Stimulated activated CD8-positive, alpha-beta memory T cell treated with anti-CD3 and anti-CD28 coated beads, Interleukin-7, amount 100 ng/mL, for 4 hours (primary cell): ENCODE results near the gene XIRP1.

Source experiments
- DNase-seq, 2 donors: peaks; one replicate each; pipeline ENCODE4 v3.0.0-alpha.2; 2020; ENCODE audit warnings: low read depth in 2 of 2

XIRP1 gene

GRCh38 chr3:39168156-39168780, 24.1 kb downstream of the XIRP1 start:
- DNase-seq = no peak

DNA sequence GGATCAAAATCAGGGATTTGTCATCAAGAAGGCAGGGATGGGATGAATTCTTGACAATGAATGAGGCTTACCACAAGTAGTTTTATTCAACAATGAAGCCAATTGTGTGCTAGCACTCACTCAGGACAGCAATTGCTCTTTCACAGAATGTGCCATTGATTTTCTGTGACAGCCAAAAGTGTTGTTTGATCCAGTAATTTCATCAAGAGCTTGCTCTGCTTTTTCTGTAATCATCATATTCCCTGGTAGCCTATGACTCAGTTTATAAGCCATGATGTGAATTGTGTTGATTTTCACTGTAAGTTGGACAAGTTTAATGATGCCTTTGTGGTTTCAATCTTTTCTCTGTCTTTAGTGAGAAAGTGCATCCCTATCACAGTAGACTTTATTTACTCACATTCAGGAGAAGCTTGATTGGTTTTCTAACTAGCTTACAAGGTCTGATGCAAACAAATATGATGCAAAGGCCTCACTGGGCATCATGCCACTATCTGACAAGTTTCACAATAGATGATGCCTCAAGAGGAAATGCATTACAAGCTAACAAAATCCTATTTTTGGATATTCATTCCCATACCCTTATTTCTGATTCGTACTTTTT, 25.4 kb downstream of the XIRP1 start:
- no peak for DNase-seq

DNA sequence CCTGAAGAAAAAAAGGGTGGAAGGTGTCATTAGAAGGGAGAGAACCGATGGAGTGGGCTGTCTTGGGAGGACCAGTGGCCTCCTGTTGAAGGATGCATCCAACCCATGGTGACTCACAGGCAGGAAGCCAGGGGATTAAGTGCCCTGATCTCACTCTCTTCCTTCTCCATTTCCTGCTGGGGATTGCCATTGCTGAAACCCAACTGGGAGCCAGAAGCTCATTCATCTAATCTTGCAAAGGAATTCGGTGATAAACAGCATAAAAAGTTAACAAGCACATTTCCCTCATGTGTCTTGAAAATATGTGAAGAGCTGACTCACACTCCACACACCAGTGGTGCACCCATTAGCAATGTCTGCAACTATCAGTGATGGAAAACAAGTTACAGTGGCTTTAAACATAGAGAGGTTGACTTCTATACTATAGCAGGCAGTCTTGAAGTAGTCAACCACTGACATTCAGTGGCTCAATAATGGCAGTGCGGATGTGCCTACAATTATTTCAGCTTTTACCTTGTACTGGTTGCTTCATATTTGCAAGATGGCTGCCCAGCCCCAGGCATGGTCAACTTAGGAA, 26.2 kb downstream of the XIRP1 start:
- no peak for DNase-seq

- DNase-seq = no peak
These were observed 26.9 kb downstream of the XIRP1 start for GRCh38 chr3:39165518-39165917.

DNA sequence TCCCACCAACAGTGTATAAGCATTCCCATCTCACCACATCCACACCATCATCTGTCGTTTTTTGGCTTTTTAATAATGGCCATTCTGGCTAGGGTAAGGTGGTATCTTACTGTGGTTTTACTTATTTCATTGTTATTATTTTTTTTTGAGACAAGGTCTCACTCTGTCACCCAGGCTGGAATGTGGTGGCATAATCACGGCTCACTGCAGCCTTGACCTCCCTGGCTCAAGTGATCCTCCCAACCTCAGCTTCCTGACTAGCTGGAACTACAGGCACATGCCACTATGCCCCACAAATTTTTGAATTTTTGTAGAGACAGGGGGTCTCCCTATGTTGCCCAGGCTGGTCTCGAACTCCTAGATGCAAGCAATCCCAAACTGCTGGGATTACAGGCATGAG, 28.0 kb downstream of the XIRP1 start:
- DNase-seq = no peak

DNA sequence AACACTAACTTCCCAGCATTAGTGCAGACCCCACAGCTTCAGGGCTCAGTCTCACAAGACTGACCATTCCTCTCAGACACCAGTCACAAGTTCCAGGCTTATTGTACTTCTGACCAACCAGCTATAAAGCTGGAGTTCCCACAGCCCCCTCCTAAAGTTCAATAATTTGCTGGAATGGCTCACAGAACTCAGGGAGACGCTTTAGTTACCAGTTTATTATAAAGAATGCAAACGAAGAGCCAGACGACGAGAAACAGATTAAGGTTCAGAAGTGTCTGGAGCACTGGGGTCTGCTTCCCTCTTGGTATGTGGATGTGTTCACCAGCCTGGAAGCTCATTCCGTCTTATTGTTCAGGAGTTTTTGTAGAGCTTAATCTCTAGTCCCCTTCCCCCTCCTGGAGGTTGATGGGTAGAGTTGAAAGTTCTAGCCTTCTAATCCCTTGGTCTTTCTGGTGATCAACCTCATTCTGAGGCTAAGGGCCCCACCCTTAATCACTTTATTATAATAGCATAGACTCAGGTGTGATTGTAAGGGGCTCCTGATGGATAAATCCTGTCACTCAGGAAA, 34.2 kb downstream of the XIRP1 start:
- DNase-seq = no peak

DNA sequence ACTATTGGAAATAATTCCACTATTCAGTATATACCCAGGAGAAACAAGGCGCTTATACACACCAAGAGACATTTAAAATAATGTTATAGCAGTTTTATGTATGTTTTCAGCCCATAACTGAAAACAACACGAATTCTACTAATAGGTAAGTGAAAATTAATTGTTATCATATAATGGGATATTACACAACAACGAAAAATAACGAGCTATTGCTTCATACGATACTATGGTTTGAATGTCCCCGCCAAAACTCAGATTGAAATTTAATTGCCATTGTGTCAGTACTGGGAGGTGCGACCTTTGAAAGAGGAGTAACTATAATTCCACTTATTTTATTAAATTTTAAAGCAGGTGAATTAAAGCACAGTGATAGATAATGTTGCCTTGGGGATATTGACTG, 35.0 kb downstream of the XIRP1 start:
- no peak for DNase-seq

DNA sequence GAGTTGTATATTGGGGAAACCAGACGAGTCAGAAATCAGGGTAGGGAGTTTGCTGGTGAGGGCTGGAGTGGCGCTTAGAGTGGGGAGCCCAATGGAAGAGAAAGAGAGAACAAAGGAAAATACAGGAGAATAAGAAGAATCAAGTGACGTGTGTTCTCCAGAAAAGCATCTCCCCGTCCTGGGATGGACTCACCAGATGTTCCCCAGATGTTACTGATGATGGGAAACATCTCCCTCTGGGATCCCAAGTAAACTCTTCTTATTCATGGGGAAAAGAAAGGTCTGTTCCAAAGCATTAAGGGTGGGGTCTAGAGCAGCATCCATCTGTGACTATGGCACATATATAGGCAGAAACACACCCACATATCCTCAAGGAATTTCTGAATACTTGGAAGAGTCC, 36.0 kb downstream of the XIRP1 start:
- DNase-seq = no peak

DNA sequence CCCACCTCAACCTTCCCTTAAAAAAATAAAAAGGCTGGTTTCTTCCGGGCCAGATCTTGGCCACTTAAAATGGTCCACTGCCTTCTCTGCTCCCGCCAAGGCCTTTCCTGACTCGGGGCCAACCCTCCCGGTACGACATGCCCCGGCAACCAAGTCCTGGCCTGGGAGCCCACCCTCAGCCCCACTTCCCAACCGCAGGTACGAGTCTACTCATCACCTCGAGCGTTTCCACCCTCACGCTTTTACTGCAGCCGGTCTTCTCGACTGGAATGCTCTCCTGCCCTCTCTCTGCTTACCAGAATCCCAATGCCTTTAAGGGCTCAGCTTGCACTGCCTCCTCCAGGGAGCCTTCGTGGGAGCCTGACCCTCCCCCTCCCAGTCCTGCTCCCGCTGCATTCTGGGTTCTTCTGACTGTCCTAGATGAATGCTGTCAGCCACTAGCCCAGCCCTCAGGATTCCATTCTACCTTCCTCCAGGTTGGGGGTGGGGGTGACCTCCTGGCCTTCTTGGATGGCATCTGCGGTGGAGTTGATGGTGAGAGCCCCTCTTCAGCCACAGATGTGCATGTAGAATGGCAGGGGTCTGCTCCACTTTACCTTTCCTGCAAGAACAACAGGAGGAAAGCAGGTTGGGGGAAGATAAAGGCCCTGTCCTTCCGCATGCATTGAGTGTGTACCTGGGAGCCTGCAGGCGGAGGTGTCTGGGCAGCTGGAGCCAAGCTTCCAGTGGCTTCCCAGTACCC, 37.9 kb downstream of the XIRP1 start:
- no peak for DNase-seq

DNA sequence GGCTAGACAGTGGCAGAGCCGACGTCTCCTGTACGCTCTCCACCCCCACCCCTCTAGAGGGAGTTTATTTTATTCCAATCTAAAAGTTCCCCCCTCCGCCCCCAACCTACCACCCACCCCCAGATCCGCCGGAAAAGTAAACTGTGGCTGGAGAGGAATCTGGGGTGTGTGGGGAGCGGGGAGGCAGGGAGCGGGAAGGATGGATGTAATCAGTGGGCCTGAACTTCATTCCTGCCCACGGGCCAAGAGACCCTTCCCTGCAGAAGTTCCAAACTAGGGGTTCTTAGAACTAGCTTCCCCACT, 38.5 kb downstream of the XIRP1 start:
- DNase-seq = no peak

- DNase-seq = peak; percentile 47 to 50
These were observed 41.4 kb downstream of the XIRP1 start for GRCh38 chr3:39150803-39151631.

DNA sequence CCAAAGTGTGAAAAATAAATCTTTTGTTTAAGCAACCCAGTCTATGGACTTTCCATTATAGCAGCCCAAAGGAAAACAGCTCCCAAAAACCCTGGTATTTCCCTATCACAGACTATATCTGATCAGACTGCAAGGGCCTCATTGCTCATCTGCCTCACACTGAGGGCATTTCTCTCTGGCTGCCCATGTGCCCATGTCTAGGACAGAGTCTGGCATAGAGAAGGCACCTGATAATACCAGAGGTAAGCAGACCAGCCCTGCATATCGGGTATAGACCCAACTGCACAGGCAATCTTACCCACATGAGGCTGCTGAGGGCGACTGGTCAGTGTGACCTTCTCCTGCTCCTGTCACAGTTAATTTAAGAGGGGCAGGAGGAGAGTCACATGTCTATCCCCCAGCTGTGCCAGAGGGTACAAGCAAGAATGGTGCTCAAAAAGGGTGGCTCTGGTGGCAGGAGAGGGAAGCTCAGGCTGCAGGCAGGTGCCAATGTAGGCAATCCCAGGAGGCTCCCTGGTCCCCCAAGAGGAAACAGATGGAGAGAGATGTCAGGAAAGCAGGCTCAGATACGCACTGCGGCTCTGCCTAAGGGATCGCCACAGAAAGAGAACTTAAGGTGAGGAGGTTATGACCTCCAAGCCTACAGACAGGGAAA, 42.1 kb downstream of the XIRP1 start:
- no peak for DNase-seq

GRCh38 chr3:39149498-39150147, 42.8 kb downstream of the XIRP1 start:
- DNase-seq = no peak

DNA sequence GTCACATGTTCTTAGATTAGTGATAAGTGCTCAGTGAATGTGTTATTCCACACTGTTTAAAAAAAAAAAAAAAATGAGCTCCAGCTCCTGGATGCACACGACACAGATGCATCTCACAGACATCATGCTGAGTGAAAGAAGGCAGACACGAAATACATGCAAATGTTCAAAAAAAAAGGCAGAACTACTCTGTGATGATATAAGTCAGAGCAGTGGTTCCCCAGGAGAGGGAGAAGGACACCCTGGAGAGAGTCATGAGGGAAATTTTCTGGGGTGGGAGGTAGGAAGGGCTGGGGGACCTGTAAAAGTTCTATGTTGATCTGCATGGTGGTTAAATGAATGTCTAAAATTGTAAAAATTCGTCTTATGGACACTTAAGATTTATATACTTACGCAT, 43.3 kb downstream of the XIRP1 start:
- no peak for DNase-seq

DNA sequence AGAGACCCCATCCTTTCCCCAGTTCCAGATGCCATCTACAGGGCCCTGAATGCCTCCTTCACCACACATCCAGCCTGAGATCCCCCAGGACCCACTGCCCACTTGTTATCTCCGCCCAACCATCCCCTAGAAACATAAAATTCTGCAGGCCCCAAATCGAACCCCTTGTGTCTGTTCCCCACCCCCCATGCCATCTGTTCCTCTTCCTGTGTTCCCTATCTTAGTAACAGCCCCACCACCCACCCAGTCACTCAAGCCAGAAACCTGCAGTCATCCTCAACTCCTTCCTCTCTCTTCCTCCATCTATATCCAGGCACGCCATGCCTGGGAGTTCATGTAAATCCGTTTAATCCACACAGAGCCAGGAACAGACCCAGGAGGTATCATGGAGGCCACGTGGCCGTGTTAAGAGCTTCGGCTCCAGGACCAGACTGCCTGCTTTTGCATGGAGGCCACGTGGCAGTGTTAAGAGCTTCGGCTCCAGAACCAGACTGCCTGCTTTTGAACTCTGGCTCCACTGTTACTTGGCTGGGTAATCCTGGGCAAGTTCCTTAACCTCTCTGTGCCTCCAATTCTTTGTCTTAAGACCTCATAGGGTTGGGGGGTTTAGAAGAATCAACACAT, 43.8 kb downstream of the XIRP1 start:
- DNase-seq = no peak

DNA sequence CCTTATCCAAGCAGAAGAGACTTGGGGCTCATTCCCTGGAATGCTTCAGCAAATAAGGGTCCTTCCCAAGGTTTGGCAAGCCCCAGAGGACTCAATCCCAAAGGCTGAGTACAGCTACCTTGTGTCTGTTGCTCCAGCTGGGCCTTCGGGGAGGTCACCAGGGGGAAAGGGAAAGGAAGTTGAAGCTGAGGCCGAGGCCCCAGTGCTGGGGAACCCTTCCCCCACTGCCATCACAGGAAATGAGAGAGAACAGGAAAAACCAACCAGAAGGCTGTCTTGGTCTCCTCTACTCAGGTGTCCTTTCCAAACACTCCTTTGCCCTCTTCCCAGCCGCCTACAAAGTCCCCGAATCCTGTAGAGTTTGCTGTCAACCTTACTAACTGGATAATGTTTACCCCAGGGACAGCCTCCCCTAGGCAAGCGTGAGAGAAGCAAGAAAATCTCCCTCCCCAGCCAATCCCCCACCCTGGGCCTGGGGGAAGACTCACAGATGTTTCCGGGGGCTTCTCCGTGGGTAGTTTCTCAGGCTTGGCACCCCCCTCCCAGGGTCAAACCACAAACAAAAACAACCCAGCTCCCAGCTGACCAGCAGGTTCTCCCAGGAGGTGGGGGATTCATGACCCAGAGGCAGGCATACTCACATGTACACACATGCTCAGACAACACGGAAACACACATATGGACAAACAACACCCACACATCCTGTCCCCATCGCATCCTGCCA, 44.5 kb downstream of the XIRP1 start:
- no peak for DNase-seq

- DNase-seq = peak; percentile 69 to 71
These were observed 45.5 kb downstream of the XIRP1 start for GRCh38 chr3:39146611-39147591.

DNA sequence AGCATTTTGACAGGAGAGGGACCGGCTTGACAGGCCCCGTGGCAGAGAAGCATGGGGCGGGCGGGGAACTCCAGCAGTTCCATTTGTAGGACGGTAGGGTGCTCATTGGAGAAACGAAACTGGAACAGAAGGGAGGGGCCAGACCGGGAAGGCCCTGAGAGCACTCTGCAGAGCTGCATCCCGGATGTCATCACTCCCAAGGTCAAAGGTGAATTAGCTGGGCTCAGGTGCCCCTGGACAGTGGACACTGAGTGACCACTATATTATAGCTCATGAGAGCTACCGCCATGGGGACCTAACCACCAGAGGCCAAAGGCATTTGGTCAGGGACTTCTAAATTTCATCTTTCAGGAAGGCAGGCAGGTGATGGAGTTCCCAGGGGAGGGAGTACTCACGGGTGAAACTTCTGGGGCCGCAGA, 46.3 kb downstream of the XIRP1 start:
- DNase-seq = no peak
